GM21723 (cell line): ENCODE data around the gene DOCK10.

Experiments
- ATAC-seq: cut with Tn5 transposase; IDR thresholded peaks from one replicate; pipeline ENCODE4 v1.9.1; 2021; ENCODE audit warnings: mild to moderate bottlenecking, moderate library complexity; ENCODE audit not compliant: unreplicated experiment

Gene DOCK10

GRCh38 chr2:224796695-224797305, 245.5 kb downstream of the DOCK10 start:
- ATAC-seq: no peak

GRCh38 chr2:224793946-224794345, 248.3 kb downstream of the DOCK10 start:
- ATAC-seq: no peak

- ATAC-seq: no peak
Measured at GRCh38 chr2:224786848-224787247, 255.4 kb downstream of the DOCK10 start.

- no peak for ATAC-seq
Measured at GRCh38 chr2:224781400-224781799, 260.9 kb downstream of the DOCK10 start.

GRCh38 chr2:224780823-224781222, 261.4 kb downstream of the DOCK10 start:
- no peak for ATAC-seq

- no peak for ATAC-seq
Measured at GRCh38 chr2:224780106-224780505, 262.2 kb downstream of the DOCK10 start.

- ATAC-seq: peak; percentile 77
Measured at GRCh38 chr2:224778474-224778877, 263.8 kb downstream of the DOCK10 start.

GRCh38 chr2:224777559-224777930, 264.7 kb downstream of the DOCK10 start:
- no peak for ATAC-seq

- no peak for ATAC-seq
Measured at GRCh38 chr2:224776795-224777558, 265.3 kb downstream of the DOCK10 start.

GRCh38 chr2:224775647-224776046, 266.6 kb downstream of the DOCK10 start:
- ATAC-seq: no peak

- no peak for ATAC-seq
Measured at GRCh38 chr2:224774735-224775134, 267.5 kb downstream of the DOCK10 start.

- ATAC-seq: no peak
Measured at GRCh38 chr2:224772494-224772893, 269.8 kb downstream of the DOCK10 start.

GRCh38 chr2:224769489-224769888, 272.8 kb downstream of the DOCK10 start:
- no peak for ATAC-seq

GRCh38 chr2:224764565-224765236, 277.6 kb downstream of the DOCK10 start:
- ATAC-seq: peak; percentile 77

GRCh38 chr2:224757934-224758548, 284.2 kb downstream of the DOCK10 start:
- ATAC-seq: no peak

- ATAC-seq: no peak
Measured at GRCh38 chr2:224753743-224754540, 288.3 kb downstream of the DOCK10 start.

- ATAC-seq: peak; percentile 71
Measured at GRCh38 chr2:224751996-224752698, 290.1 kb downstream of the DOCK10 start.

- ATAC-seq: no peak
Measured at GRCh38 chr2:224749136-224749535, 293.1 kb downstream of the DOCK10 start.

- no peak for ATAC-seq
Measured at GRCh38 chr2:224747765-224748164, 294.5 kb downstream of the DOCK10 start.

- no peak for ATAC-seq
Measured at GRCh38 chr2:224736227-224736626, 306.0 kb downstream of the DOCK10 start.
